ENCODE measurements around the gene CAPZA2.

Gene CAPZA2

GRCh38 chr7:116862951-116863670 is 724 bp downstream of the CAPZA2 start:
- DNase-seq (ENCODE audit: low read depth) = no peak

- no peak for DNase-seq (ENCODE audit: low read depth)
These were observed 1.6 kb downstream of the CAPZA2 start for GRCh38 chr7:116863936-116864500.

- no peak for DNase-seq (ENCODE audit: low read depth)
These were observed 8.8 kb downstream of the CAPZA2 start for GRCh38 chr7:116871061-116871700.

- DNase-seq (ENCODE audit: low read depth) = no peak
These were observed 9.6 kb downstream of the CAPZA2 start for GRCh38 chr7:116872026-116872425.

GRCh38 chr7:116873619-116874018 is 11.2 kb downstream of the CAPZA2 start:
- no peak for DNase-seq (ENCODE audit: low read depth)

- DNase-seq (ENCODE audit: low read depth) = no peak
These were observed 14.5 kb downstream of the CAPZA2 start for GRCh38 chr7:116876664-116877442.

- DNase-seq (ENCODE audit: low read depth) = no peak
These were observed 15.2 kb downstream of the CAPZA2 start for GRCh38 chr7:116877443-116878217.

GRCh38 chr7:116884691-116885090 is 22.3 kb downstream of the CAPZA2 start:
- DNase-seq (ENCODE audit: low read depth) = no peak

- DNase-seq (ENCODE audit: low read depth) = no peak
These were observed 23.3 kb downstream of the CAPZA2 start for GRCh38 chr7:116885724-116886123.

- no peak for DNase-seq (ENCODE audit: low read depth)
These were observed 24.3 kb downstream of the CAPZA2 start for GRCh38 chr7:116886543-116887156.

- no peak for DNase-seq (ENCODE audit: low read depth)
These were observed 26.5 kb downstream of the CAPZA2 start for GRCh38 chr7:116888895-116889294.

- DNase-seq (ENCODE audit: low read depth) = no peak
These were observed 33.5 kb downstream of the CAPZA2 start for GRCh38 chr7:116895849-116896248.

- DNase-seq (ENCODE audit: low read depth) = no peak
These were observed 35.3 kb downstream of the CAPZA2 start for GRCh38 chr7:116897661-116898060.

GRCh38 chr7:116899308-116899707 is 36.9 kb downstream of the CAPZA2 start:
- DNase-seq (ENCODE audit: low read depth) = no peak

- DNase-seq (ENCODE audit: low read depth) = no peak
These were observed 38.8 kb downstream of the CAPZA2 start for GRCh38 chr7:116901143-116901542.

- no peak for DNase-seq (ENCODE audit: low read depth)
These were observed 40.5 kb downstream of the CAPZA2 start for GRCh38 chr7:116902867-116903266.

GRCh38 chr7:116906391-116906790 is 44.0 kb downstream of the CAPZA2 start:
- DNase-seq (ENCODE audit: low read depth) = no peak

- no peak for DNase-seq (ENCODE audit: low read depth)
These were observed 48.0 kb downstream of the CAPZA2 start for GRCh38 chr7:116910383-116910782.

- no peak for DNase-seq (ENCODE audit: low read depth)
These were observed 49.4 kb downstream of the CAPZA2 start for GRCh38 chr7:116911801-116912200.

GRCh38 chr7:116912269-116912909 is 50.0 kb downstream of the CAPZA2 start:
- DNase-seq (ENCODE audit: low read depth) = no peak

GRCh38 chr7:116918704-116919103 is 56.3 kb downstream of the CAPZA2 start:
- no peak for DNase-seq (ENCODE audit: low read depth)
